ENCODE results near the gene PGF. TPM values are rescaled to one million over a fixed set of nuclear protein-coding genes. Genes with fewer than 3 reads are reported as not detected.

PGF gene
- 6.4 TPM for total RNA-seq (2021; ENCODE audit: unreplicated experiment)
- polyA plus RNA-seq (2012), result 3.2 and 4.3 TPM in 2 replicates
- Bru-seq, nascent RNA, result percentile 34 among the genes with signal in this experiment
- BruChase-seq, experiment 1, labeled RNA remaining after a 6-hour chase, result percentile 24 among the genes with signal in this experiment
- BruChase-seq, experiment 2, labeled RNA remaining after a 2-hour chase, result percentile 37 among the genes with signal in this experiment
- long read RNA-seq, partial matches to known transcripts, result 0 of 9 reads
- long read RNA-seq, other reads (novel, unspliced or antisense), result 3 of 9 reads

DNA sequence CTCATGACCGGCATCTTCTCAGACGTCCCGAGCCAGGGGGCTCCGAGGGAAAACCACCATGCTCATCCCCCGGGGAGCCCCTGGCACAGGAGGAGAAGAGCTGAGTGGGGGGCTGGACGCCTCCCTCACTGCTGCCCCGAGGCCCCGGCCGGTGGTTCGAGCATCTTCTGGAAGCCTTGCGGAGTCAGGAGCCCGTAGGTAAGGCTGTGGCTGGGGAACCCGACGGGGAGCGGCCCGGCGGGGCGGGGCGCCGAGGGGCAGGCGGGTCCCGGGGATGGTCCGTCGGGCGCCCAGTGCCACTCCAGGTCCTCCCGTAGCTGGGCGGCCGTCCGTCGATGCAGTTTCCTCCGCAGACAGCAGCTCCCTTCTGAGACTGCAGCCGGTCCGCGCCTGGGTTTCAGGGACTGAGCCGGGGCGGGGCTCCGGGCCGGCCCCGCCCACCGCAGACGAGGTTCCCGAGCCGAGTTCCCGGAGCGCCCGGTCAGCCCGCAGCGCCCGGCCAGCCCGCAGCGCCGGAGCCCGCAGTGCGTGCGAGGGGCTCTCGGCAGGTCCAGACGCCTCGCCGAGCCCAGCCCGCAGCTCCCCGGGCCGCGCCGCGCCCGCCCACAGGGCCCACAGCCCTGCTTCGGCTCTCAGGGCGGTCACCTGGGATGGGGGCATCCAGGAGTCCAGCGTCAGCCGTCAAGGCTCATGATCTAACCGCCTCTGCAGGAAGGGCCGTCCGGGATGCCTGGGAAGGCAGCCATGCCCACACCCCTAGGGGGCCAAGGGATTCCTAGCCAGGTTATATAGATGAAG lies at the start of gene PGF:
Gene PGF, minus strand, starts transcription at position 369 of the 798 bp plus-strand sequence. Its CDS starts 355 bp downstream, at position 14.
- intact Hi-C loops (cut with micrococcal nuclease), result no loop called here
- TF ChIP-seq FOSL1 (IDR thresholded peaks at IDR 0.05; ENCODE audit: low read depth) (no peak), ELF1 (IDR thresholded peaks at IDR 0.05; ENCODE audit: borderline replicate concordance, low read depth) (no peak), POLR2A (IDR thresholded peaks at IDR 0.05; ENCODE audit: borderline replicate concordance, extremely low read depth, insufficient read depth, insufficient read length) (peak; percentile 56), CEBPB (IDR thresholded peaks at IDR 0.05; ENCODE audit: low read depth) (no peak), POLR2AphosphoS5 (IDR thresholded peaks at IDR 0.05; ENCODE audit: low read depth, low read length) (peak; percentile 84), EGR1 (IDR thresholded peaks at IDR 0.05; ENCODE audit: low read depth) (no peak), TCF7L2 (IDR thresholded peaks at IDR 0.05; ENCODE audit: borderline replicate concordance, extremely low read depth, insufficient read depth, insufficient read length) (no peak), EZH2phosphoT487 (IDR thresholded peaks at IDR 0.05; ENCODE audit: borderline replicate concordance) (no peak), SRF (IDR thresholded peaks at IDR 0.05; ENCODE audit: low read depth) (no peak)
- TF ChIP-seq, protein P1, sequence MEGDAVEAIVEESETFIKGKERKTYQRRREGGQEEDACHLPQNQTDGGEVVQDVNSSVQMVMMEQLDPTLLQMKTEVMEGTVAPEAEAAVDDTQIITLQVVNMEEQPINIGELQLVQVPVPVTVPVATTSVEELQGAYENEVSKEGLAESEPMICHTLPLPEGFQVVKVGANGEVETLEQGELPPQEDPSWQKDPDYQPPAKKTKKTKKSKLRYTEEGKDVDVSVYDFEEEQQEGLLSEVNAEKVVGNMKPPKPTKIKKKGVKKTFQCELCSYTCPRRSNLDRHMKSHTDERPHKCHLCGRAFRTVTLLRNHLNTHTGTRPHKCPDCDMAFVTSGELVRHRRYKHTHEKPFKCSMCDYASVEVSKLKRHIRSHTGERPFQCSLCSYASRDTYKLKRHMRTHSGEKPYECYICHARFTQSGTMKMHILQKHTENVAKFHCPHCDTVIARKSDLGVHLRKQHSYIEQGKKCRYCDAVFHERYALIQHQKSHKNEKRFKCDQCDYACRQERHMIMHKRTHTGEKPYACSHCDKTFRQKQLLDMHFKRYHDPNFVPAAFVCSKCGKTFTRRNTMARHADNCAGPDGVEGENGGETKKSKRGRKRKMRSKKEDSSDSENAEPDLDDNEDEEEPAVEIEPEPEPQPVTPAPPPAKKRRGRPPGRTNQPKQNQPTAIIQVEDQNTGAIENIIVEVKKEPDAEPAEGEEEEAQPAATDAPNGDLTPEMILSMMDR (IDR thresholded peaks at IDR 0.05 in 2 of 3, conservative IDR thresholded peaks at IDR 0.05 in 1 of 3; ENCODE audit: borderline replicate concordance in 1 of 3, insufficient read depth in 1 of 3, low read depth in 2 of 3, low read length in 2 of 3), result no peak
- TF ChIP-seq, protein P2, sequence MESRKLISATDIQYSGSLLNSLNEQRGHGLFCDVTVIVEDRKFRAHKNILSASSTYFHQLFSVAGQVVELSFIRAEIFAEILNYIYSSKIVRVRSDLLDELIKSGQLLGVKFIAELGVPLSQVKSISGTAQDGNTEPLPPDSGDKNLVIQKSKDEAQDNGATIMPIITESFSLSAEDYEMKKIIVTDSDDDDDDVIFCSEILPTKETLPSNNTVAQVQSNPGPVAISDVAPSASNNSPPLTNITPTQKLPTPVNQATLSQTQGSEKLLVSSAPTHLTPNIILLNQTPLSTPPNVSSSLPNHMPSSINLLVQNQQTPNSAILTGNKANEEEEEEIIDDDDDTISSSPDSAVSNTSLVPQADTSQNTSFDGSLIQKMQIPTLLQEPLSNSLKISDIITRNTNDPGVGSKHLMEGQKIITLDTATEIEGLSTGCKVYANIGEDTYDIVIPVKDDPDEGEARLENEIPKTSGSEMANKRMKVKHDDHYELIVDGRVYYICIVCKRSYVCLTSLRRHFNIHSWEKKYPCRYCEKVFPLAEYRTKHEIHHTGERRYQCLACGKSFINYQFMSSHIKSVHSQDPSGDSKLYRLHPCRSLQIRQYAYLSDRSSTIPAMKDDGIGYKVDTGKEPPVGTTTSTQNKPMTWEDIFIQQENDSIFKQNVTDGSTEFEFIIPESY (IDR thresholded peaks at IDR 0.05; ENCODE audit: extremely low read depth, insufficient replicate concordance, low read length), result peak; percentile 41
- H4K20me1 ChIP-seq (ENCODE audit: insufficient read depth), result no peaks in the 10 kb centered on the region
- ChIA-PET POLR2A (interaction anchor here (0.7 to 1.8 kb wide), 9 partner anchors 9 to 339 kb away, joined by 3 to 8 read pairs (median 4); partner anchors contain the start of genes EIF2B2 and RPS6KL1), RAD21 (ENCODE audit: low non-redundant PET in 1 of 2, low total read pairs in 2 of 2, uncharacterized antibody in 2 of 2, unreplicated experiment in 2 of 2) (no interaction called here), CTCF (interaction anchor here (2.9 kb wide), 1 partner anchor 10 kb away, joined by 16 read pairs; no protein-coding TSS in a partner anchor)
- no peaks in the 10 kb centered on the region for H3K9me2 ChIP-seq (ENCODE audit: insufficient read depth)
- H3K4me3 ChIP-seq (replicated peaks in 1 of 2; ENCODE audit: low read depth in 1 of 2, low read length in 2 of 2), result peak within 1 kb of the TSS; percentile 58 to 78
- peaks cover 4 to 25% of the 10 kb centered on the region in 2 experiments; a peak in 3 of 4 replicates for H3K4me1 ChIP-seq (ENCODE audit: control insufficient read depth in 1 of 2, insufficient read depth in 2 of 2, low read length in 2 of 2)
- no peaks in the 10 kb centered on the region for H3K36me3 ChIP-seq (ENCODE audit: control insufficient read depth in 1 of 2, insufficient read depth in 2 of 2, low read length in 2 of 2)
- H3K9me3 ChIP-seq (ENCODE audit: control insufficient read depth in 1 of 2, insufficient read depth in 1 of 2, low read depth in 1 of 2, low read length in 2 of 2), result no peaks in the 10 kb centered on the region
- peak within 1 kb of the TSS; percentile 48 for H2AFZ ChIP-seq (ENCODE audit: low read depth, low read length, poor library complexity, severe bottlenecking)
- DNase-seq (ENCODE audit: low read depth, low spot score) (peak; percentile 7), ATAC-seq (peak; percentile 93)
- no peaks in the 10 kb centered on the region for H3K79me2 ChIP-seq (ENCODE audit: insufficient read depth, low read length)
- peak within 1 kb of the TSS; percentile 51; the same call in 1 of the 2 replicates for H3K27ac ChIP-seq (ENCODE audit: low read depth, low read length)
- H3K9ac ChIP-seq (ENCODE audit: low read length), result peak within 1 kb of the TSS; percentile 70
- no TSS peak for BruUV-seq (replicated peaks)
- H3K27me3 ChIP-seq (ENCODE audit: insufficient read depth, low read length), result no peaks in the 10 kb centered on the region
- peak within 1 kb of the TSS; percentile 99 for H3K4me2 ChIP-seq (ENCODE audit: low read length)
